DND-41 (cell line): ENCODE measurements around the gene FOXJ3.

Experiments
- ATAC-seq: fragments of 200-7000 bp; cut with Tn5 transposase; 3 replicates; pipeline ENCODE4 v1.9.1; 2021; ENCODE audit warnings: low read depth; ENCODE audit not compliant: insufficient read depth
- DNase-seq: peaks from one replicate; pipeline ENCODE4 v3.0.0-alpha.2; 2020
- H2AFZ ChIP-seq: 2 replicates; pipeline ENCODE4 v1.6.0; 2012; ENCODE audit warnings: low read depth, low read length
- H3K27ac ChIP-seq: 2 replicates; pipeline ENCODE4 v1.5.1; 2012; ENCODE audit warnings: low read length, inconsistent platforms
- H3K27me3 ChIP-seq: fragments of 200-600 bp; sonication (generic); 2 replicates; pipeline ENCODE4 v1.6.0; 2012; ENCODE audit warnings: low read length, mild to moderate bottlenecking, inconsistent platforms; ENCODE audit not compliant: insufficient read depth, poor library complexity
- H3K36me3 ChIP-seq: 2 replicates; pipeline ENCODE4 v1.5.1; 2012; ENCODE audit warnings: low read length, inconsistent platforms; ENCODE audit not compliant: insufficient read depth
- H3K4me1 ChIP-seq: 2 replicates; pipeline ENCODE4 v1.5.1; 2012; ENCODE audit warnings: mild to moderate bottlenecking, low read length; ENCODE audit not compliant: insufficient read depth
- H3K4me2 ChIP-seq: 2 replicates; pipeline ENCODE4 v1.6.0; 2012; ENCODE audit warnings: mild to moderate bottlenecking, moderate library complexity, low read length, inconsistent platforms; ENCODE audit not compliant: insufficient read depth
- H3K4me3 ChIP-seq, 2 experiments: fragments of 200-600 bp in 1 of 2; shearing (Covaris generic) in 1 of 2; 2 replicates each; pipeline ENCODE4 v1.5.1; 2012 to 2016; ENCODE audit warnings: inconsistent platforms in 2 of 2, low read length in 2 of 2, mild to moderate bottlenecking in 2 of 2, low read depth in 1 of 2, moderate library complexity in 1 of 2
- H3K79me2 ChIP-seq: 2 replicates; pipeline ENCODE4 v1.6.0; 2012; ENCODE audit warnings: low read length, inconsistent platforms; ENCODE audit not compliant: insufficient read depth
- H3K9ac ChIP-seq: 2 replicates; pipeline ENCODE4 v1.6.0; 2012; ENCODE audit warnings: low read depth, mild to moderate bottlenecking, inconsistent platforms, low read length, moderate library complexity
- H3K9me3 ChIP-seq: 2 replicates; pipeline ENCODE4 v1.5.1; 2012; ENCODE audit warnings: low read length, moderate library complexity, mild to moderate bottlenecking, inconsistent platforms; ENCODE audit not compliant: insufficient read depth, severe bottlenecking
- H4K20me1 ChIP-seq: 2 replicates; pipeline ENCODE4 v1.6.0; 2012; ENCODE audit warnings: low read length; ENCODE audit not compliant: insufficient read depth
- CTCF ChIP-seq: IDR thresholded peaks from 2 replicates; pipeline ENCODE4 v1.5.1; 2012; ENCODE audit warnings: borderline replicate concordance, low read length, moderate library complexity, mild to moderate bottlenecking; ENCODE audit not compliant: poor library complexity, severe bottlenecking; ENCODE audit errors: extremely low read depth
- EZH2 ChIP-seq: IDR thresholded peaks from 3 replicates; pipeline ENCODE4 v1.6.1; 2012; ENCODE audit warnings: borderline replicate concordance, low read depth, mild to moderate bottlenecking, moderate library complexity, low read length, inconsistent platforms; ENCODE audit not compliant: severe bottlenecking

FOXJ3 gene

DNA sequence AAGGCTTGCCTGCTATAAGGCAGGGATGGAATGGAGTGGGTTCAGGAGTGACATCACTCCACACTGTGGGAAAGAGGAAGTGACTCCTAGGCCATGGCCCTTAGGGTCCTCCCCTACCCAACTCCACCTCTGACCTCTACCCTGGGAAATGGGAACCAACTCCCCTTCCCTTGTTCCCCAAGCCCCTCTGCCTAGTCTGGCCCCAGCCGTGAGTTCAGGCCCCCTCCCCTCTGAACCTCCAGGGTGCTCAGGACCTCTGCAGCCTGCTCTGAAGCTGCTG is 166.7 kb downstream of the FOXJ3 start:
- H3K36me3 ChIP-seq: no peaks in the 10 kb centered on the region
- ATAC-seq (no peak), DNase-seq (no peak)
- no peaks in the 10 kb centered on the region for H3K9me3 ChIP-seq
- TF ChIP-seq EZH2: no peak
- H3K27ac ChIP-seq: no peak overlapping the region
- no peaks in the 10 kb centered on the region for H3K27me3 ChIP-seq
- H3K4me2 ChIP-seq: no peak overlapping the region
- no peak overlapping the region for H3K4me3 ChIP-seq
- no peaks in the 10 kb centered on the region for H4K20me1 ChIP-seq
- no peaks in the 10 kb centered on the region for H3K4me1 ChIP-seq
- no peaks in the 10 kb centered on the region for H3K79me2 ChIP-seq
- H2AFZ ChIP-seq: no peak overlapping the region
- H3K9ac ChIP-seq: no peak overlapping the region

DNA sequence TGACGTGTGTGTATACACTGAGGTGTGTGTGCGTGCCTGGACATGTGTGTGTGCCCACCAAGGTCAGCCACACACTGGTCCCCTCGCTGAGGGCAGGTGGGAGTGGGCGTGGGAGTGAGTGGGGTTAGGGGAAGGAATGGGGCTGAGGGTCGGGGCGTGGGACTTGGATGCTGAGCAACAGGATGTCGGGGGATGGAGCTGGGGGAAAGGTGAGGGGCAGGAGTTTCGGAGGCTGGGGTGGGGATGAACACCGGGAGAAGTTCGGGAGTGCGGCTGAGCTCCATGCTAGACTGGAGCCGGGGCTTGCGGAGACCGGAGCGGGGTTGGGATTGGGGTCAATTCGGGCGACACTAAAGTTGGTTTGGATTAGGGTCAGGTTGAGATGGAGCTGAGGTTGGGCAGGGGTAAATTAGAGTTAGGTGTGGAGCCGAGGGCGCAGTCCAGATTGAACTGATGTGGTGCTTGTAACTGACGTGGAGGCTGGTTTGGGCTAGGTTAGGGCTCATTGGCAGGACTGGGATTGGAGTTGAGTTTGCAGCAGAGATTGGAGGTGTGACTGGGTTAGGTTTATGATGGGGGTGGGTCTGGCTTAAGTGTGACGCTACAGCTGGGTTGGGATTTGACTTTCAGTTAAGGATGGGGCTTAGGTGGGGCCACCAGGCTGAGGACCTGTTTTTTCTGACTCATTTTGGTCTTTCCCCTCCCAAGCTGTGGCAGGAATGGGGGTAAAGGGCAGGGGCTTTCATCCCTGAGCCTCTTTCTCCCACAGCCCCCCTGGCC is 167.2 kb downstream of the FOXJ3 start:
- H3K4me3 ChIP-seq: no peak overlapping the region
- no peaks in the 10 kb centered on the region for H3K36me3 ChIP-seq
- H3K9ac ChIP-seq: no peak overlapping the region
- no peaks in the 10 kb centered on the region for H4K20me1 ChIP-seq
- no peak for TF ChIP-seq CTCF
- no peak for TF ChIP-seq EZH2
- no peak overlapping the region for H2AFZ ChIP-seq
- H3K79me2 ChIP-seq: no peaks in the 10 kb centered on the region
- no peak for DNase-seq
- no peak overlapping the region for H3K4me2 ChIP-seq
- H3K27ac ChIP-seq: no peak overlapping the region
- no peaks in the 10 kb centered on the region for H3K4me1 ChIP-seq
- no peaks in the 10 kb centered on the region for H3K9me3 ChIP-seq
- ATAC-seq: peak; percentile 20; the same call in 1 of the 3 replicates
- no peaks in the 10 kb centered on the region for H3K27me3 ChIP-seq

- DNase-seq: no peak
- no peaks in the 10 kb centered on the region for H3K27me3 ChIP-seq
- no peak overlapping the region for H3K4me2 ChIP-seq
- TF ChIP-seq CTCF (no peak), EZH2 (no peak)
- no peaks in the 10 kb centered on the region; the same call in 1 of the 2 replicates for H4K20me1 ChIP-seq
- H3K36me3 ChIP-seq: no peaks in the 10 kb centered on the region
- no peak overlapping the region for H3K9ac ChIP-seq
- H3K4me1 ChIP-seq: no peaks in the 10 kb centered on the region
- no peak overlapping the region for H3K4me3 ChIP-seq
- H3K79me2 ChIP-seq: no peaks in the 10 kb centered on the region
- no peak overlapping the region for H2AFZ ChIP-seq
- H3K9me3 ChIP-seq: peaks cover 7% of the 10 kb centered on the region
- no peak overlapping the region for H3K27ac ChIP-seq
- no peak for ATAC-seq
These were observed 169.4 kb downstream of the FOXJ3 start for GRCh38 chr1:42165511-42166210.

- Histone ChIP-seq H2AFZ (no peak within 1 kb of the TSS), H3K27ac (no peak within 1 kb of the TSS), H3K9ac (no peak within 1 kb of the TSS)
These were observed 170.2 kb downstream of the FOXJ3 start, which contains the start of gene GUCA2A for GRCh38 chr1:42164551-42165420. Gene GUCA2A, minus strand, starts transcription at chr1:42164745. Its CDS starts 33 bp downstream, at chr1:42164712.

More at GRCh38 chr1:42164551-42165420, 170.2 kb downstream of the FOXJ3 start, which contains the start of gene GUCA2A:
- no peak within 1 kb of the TSS for H3K4me3 ChIP-seq
- no peak for ATAC-seq
- H3K36me3 ChIP-seq: no peaks in the 10 kb centered on the region
- no peaks in the 10 kb centered on the region for H3K4me1 ChIP-seq
- H4K20me1 ChIP-seq: no peaks in the 10 kb centered on the region; the same call in 1 of the 2 replicates
- H3K79me2 ChIP-seq: no peaks in the 10 kb centered on the region
- no peak for DNase-seq
- H3K9me3 ChIP-seq: peaks cover 10% of the 10 kb centered on the region
- TF ChIP-seq EZH2: no peak
- no peak for TF ChIP-seq CTCF
- H3K27me3 ChIP-seq: no peaks in the 10 kb centered on the region
- no peak within 1 kb of the TSS for H3K4me2 ChIP-seq
